Medulla oblongata (tissue), 1 donor: ENCODE results near the gene JAZF1.

ENCODE experiments used
- DNase-seq: peaks from one replicate; pipeline ENCODE4 v3.0.0-alpha.2; 2015; ENCODE audit errors: extremely low spot score

JAZF1 gene

DNA sequence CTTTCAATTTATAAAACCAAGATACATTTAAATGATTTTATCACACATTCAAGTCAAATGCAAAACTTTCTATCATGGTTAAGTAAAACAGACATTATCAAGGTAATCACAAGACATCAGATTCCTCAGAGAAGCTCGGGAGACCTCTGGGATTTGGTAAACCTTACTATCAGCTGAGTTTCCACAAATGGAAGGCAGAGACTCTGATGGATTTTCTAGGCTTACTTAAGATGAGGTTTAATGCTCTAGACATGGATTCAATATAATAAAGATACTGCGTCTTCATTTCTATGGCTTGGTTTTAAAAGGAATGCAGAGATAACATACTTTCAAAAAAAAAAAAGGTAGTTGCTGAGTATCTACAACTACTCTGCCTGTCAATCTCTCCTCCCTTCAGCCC is 171.7 kb downstream of the JAZF1 start:
- DNase-seq: no peak

- DNase-seq: no peak
Observed at GRCh38 chr7:28008171-28008570, 172.4 kb downstream of the JAZF1 start.

DNA sequence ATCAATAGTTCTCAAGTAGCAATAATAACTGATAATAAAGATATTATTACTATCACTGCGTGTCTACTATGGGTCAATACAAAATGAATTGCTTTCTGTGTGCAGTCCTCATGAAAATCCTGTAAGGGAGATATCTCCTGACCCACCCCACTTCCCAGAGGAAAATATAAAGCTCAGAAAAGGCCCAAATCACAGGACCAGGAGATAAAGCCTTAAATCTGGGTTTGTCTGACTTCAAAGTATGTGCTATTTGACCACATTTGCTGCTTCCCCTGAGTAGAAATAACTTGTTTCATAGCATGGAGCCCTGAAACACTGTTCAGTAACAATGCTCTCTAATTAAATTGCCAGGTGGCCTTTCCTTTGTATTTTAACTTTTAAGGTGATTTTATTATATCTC is 174.1 kb downstream of the JAZF1 start:
- DNase-seq: no peak

DNA sequence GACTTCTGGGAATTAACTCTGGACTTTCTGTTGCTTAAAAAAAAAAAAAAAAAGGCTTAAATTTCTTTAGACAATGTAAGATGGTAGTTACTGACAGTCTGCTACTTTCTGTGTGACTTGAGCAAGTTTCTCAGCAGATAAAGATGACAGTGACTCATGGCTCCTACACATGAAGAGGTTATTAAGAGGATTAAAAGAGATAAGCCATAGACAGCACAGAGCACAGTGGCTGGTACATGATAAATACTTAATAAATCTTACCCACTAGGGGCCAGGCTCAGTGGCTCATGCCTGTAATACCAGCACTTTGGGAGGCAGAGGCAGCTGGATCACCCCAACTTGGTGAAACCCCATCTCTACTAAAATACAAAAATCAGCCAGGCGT is 174.8 kb downstream of the JAZF1 start:
- no peak for DNase-seq

GRCh38 chr7:28005075-28005846 is 175.3 kb downstream of the JAZF1 start:
- DNase-seq: no peak

- no peak for DNase-seq
Observed at GRCh38 chr7:28003408-28003807, 177.2 kb downstream of the JAZF1 start.

GRCh38 chr7:28002638-28003037 is 178.0 kb downstream of the JAZF1 start:
- no peak for DNase-seq

DNA sequence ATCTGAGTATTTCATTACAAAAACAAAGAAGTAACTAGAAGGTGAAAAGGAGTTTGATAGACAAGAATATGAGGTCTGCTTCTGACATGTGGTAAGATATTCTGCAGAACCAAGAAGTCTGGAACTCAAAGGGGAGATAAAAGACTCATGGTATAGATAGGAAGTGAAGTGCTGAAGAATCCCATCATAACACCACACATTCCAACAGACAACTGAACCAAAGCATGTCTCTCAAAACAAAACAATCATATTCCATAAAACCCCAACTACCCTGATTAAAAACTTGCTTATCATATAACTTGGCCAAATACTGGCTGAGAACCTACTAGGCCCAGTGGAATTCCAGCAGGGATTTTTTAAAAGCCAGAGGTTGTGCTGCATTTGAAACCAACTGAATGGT is 178.7 kb downstream of the JAZF1 start:
- no peak for DNase-seq

DNA sequence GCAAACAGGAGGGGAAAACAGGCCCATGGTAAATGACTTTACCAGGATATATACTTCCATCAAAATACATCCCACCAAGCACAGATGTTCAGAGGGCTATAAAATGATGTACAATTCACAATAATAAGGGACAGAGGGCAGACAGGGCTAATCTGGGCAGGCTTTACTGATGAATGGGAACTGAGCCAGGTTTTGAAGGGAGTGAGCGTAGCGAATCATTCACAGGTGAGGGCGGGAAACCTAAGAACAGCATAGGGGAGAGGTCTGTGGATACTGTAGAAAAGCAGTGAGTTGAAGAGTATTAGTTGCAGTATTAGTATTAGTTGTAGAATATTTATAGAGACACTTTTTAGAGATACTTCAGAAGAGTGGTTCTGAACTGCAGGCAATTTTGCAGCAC is 180.8 kb downstream of the JAZF1 start:
- no peak for DNase-seq

DNA sequence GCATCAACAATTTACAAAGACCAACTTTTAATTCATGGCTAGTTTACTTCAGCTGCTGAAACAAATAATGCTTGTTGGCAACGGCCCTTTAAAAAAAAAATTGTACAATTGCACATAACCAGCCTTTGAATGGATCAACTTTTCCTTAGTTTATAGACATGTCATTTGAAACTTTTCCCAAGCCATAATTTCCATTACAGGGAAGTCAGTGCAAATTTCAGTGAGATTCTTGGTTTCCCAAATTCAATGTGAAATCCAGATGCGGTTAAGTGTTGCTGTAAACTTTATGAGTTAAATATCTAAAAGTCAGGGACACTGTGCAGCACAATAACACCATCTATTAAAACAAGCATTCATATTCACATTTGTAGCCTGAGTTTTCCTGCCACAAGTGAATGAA is 182.2 kb downstream of the JAZF1 start:
- no peak for DNase-seq

DNA sequence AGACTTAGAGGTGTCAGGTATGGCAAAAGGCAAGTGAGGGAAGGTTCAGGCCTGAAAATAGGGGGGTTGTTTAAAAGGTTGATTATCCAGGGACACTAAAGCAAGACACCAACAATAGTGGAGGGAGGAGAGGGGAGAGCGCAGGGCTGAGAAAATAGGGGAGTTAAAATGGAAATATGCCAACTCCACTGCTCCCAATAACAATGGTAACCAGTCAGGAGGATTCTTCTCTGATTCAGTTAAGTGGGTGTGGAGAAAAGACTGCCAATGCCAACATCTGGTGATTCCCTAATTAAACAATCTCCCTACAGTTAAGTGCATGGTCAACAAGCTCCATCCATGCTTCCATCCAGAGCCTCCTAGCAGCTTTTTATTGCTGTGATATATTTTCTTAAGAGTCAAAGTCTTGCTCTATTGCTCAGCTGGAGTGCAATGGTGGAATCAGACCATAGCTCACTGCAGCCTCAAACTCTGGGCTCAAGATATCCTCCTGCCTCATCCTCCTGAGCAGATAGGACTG is 183.3 kb downstream of the JAZF1 start:
- DNase-seq: no peak

DNA sequence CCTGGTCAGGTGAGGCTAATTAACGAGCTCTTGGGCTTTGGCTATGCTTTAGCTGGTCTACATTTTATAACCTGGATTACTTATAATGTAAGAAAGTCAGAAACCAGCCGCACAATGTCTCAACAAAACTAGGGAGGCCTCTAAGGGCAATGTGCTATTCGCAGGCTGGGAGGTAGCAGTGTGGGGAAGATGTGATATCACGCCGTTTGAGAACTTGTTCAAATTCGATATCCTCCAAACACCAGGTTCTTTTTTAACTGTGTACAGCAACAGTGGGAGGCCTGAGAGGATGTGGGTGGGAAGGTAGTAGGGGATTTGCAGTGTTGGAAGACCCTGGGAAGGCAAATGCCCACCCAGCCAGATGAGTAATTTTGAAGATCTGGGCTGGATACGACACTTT is 184.5 kb downstream of the JAZF1 start:
- DNase-seq: no peak

- DNase-seq: no peak
Observed at GRCh38 chr7:27995228-27995627, 185.4 kb downstream of the JAZF1 start.

DNA sequence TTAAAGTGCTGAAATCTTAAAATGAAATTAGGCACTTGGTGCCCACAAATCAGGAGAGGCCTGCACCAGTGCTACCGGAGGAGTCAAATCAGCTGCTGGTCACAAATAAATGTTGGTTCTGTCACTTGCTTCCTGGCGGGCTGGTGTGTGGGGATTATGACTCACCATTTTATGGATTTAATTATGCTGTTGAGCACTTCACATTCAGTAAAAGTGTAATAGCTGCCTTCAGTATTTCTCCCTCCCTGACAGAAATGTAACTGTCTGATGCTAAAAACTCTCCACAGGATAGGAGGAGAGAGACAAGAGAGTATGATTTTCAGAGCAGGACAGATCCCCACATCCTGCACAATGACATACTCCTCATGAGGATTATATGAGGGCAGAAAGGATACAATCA is 186.0 kb downstream of the JAZF1 start:
- DNase-seq: no peak

DNA sequence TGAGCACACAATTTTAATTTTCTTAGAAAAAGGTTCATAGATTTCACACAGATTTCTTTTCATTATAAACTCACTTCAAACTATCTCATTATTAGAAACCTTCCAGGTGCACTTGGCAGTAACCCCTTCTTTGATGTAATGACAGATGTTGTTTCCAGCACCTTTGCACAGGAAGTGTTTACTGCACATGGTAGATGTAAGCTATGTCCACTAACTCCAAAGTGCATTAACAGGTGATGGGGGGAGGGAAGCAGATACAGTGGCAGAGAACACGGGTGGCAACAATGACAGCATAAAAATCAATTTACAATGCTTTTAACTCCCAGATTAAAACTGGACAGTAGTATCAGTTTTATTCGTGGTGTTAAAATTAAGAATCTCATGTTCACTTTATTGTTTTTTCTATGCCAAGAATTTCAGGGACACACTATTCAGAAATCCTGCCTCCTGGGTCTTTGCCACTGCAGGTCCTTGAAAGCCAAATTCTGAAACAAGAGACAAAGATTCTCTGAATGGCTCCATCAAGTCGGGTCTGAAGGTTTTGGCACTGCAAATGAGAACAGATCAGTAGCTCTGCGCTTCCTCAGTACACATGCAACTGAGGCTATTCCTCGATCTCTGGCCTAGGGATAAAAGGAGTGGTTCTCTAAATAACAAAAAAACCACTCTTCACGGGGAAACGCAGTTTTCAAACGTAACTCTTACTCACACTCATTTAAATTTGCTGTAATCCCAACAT is 187.7 kb downstream of the JAZF1 start:
- peak; percentile 73 for DNase-seq

DNA sequence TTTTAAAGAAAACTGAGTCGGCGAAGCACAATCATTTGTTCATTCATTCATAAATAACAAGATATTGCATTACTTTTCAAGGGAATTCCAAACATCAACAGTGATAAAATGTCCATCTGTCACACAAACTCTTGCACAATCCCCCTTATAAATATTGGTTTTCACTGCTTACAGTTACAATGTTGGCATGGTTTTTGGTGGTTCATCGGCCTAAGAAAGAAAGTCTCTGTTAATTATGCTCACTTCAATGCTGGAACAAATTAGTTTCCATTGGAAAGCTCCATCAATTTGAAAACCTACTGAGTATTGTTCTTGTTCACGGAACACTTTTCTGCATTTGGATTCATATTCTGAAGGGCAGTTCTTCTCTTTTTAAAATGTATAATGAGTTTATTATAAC is 188.5 kb downstream of the JAZF1 start:
- peak; percentile 58 for DNase-seq

- no peak for DNase-seq
Observed at GRCh38 chr7:27991006-27991528, 189.5 kb downstream of the JAZF1 start.

GRCh38 chr7:27976531-27976930 is 204.1 kb downstream of the JAZF1 start:
- no peak for DNase-seq

DNA sequence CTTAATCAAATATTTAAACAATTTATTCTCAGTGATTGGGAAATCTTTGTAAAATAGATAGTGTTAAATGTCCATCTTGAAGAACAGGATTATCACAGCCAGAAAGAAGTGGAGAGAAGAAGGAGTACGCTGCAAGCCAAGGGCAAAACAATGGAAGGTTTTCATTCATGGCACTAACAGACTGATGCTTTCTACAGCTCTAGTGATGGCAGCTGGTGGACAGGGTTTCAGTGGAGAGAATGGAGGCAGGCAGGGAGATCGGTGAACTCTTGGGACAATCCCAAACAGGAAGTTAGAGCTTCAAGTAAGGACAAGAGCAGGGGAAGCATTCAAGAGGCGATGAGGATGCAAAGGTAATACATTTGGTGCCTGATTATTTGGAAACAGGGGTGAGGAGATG is 207.0 kb downstream of the JAZF1 start:
- DNase-seq: peak; percentile 79

GRCh38 chr7:27972276-27972675 is 208.3 kb downstream of the JAZF1 start:
- no peak for DNase-seq

DNA sequence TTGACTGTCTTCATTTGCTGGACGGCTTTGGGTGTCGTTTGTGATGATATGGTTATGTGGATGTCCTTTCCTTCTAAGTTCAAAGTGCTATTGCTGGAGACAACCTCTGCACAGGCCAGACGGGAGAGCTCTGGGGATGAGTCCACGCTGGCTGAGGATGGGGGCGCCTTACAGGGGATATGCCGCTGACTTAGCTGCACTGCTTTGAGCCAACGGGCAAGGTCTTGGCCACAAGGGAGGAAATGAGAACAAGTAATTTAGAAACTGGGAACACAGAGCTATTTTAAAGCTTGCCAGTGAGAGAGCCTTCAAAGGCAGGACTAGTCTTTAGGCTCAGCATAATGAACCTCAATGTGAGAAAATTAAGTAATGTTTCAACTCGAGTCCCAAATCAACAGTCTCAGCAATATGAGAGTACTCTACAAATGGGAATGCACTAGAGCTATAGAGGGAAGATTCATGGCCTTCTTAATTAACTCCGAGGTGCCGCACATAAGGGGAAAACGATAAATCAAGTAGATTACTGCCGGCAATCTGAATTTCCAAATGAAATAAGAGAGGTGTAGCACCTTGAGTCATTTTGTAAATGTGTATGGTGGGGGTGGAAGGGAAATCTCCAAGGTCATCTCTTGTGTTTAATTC is 209.3 kb downstream of the JAZF1 start:
- peak; percentile 31 for DNase-seq

DNA sequence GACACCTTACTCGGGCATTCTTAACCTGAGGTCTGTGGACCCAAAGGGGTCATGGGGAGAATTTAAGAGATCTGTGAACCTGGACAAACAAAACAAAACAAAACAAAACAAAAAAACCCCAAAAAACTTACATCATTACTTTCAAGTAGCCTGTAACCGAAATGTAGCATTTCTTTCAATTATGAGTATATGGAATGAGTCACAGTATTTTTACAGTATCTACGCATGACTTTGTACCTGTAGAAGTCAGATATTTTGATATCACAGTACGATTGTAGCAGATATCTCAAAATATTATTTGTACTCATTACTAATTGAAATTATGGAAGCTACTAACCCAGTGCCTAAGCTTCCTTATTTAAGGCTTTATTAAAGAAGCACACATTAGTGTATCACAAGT is 210.2 kb downstream of the JAZF1 start:
- no peak for DNase-seq
